Psoas muscle (tissue), 8 donors: ENCODE results near the gene TLCD3A. TPM values are rescaled to one million over a fixed set of nuclear protein-coding genes. Genes with fewer than 3 reads are reported as not detected.
"Not testable (repeated sequence)": the region's sequence is repeated elsewhere in the genome, so short reads cannot be mapped to it uniquely, and the experiment has no call there.

ENCODE experiments used
- ATAC-seq, 4 donors: fragments of 200-7000 bp; cut with Tn5 transposase; one replicate each; pipeline ENCODE4 v1.9.1; 2020; ENCODE audit warnings: moderate library complexity in 3 of 4, mild to moderate bottlenecking in 2 of 4
- DNase-seq, 2 donors: peaks; one replicate each; pipeline ENCODE4 v3.0.0-alpha.2; 2020
- H3K27ac ChIP-seq: fragments of 200-600 bp; one replicate; pipeline ENCODE4 v1.8.0; 2022
- H3K27me3 ChIP-seq, 3 donors: fragments of 200-600 bp in 1 of 3; one replicate each; pipeline versions ENCODE4 v1.6.1 to v1.8.0; 2013 to 2022; ENCODE audit warnings: low read length in 2 of 3, mild to moderate bottlenecking in 2 of 3, moderate library complexity in 1 of 3; ENCODE audit not compliant: insufficient read depth in 3 of 3
- H3K36me3 ChIP-seq, 2 donors: fragments of 200-600 bp in 1 of 2; one replicate each; pipeline versions ENCODE4 v1.6.1 to v1.8.0; 2013 to 2022; ENCODE audit warnings: low read depth in 1 of 2, mild to moderate bottlenecking in 1 of 2, moderate library complexity in 1 of 2; ENCODE audit not compliant: insufficient read depth in 1 of 2
- H3K4me1 ChIP-seq: fragments of 200-600 bp; one replicate; pipeline ENCODE4 v1.8.0; 2022
- H3K4me3 ChIP-seq: fragments of 200-600 bp; one replicate; pipeline ENCODE4 v1.8.0; 2022; ENCODE audit warnings: mild to moderate bottlenecking
- H3K9me3 ChIP-seq: fragments of 200-600 bp; one replicate; pipeline ENCODE4 v1.8.0; 2022
- CTCF ChIP-seq: fragments of 200-600 bp; IDR thresholded peaks from one replicate; pipeline ENCODE4 v1.8.0; 2022; ENCODE audit warnings: antibody characterized with exemption
- WGBS, 3 donors: extraction: QIAGEN DNeasy Blood & Tissue Kit; methylation state at CpG; one replicate each; pipeline versions ENCODE4 v1.1.6 to v1.1.7; 2013; 5-methylcytosine and 5-hydroxymethylcytosine counted together
- intact Hi-C, 2 donors: fragments of 100-400 bp; cut with DNase I; formaldehyde crosslinking; loops; one replicate each; pipeline versions ENCODE4 v1.11.0 to v1.14.2; 2022
- polyA plus RNA-seq, 3 donors: library from polyadenylated mRNA; stranded (reverse); fragments of 200-250 nt; gene quantifications; one replicate each; pipeline ENCODE4 v1.2.3, GENCODE V29; 2013
- total RNA-seq, 4 donors: library from RNA; stranded (reverse); fragmentation: NEBNext Ultra II Directional in 2 of 4; extraction: Animal tissue kit (Norgen Biotek cat#: 25700) in 2 of 4; gene quantifications; one replicate each; pipeline versions ENCODE4 v1.2.1 to v1.2.4, GENCODE V29; 2021 to 2023
- donor health status: healthy with polysubstance abuse.
- donor health status: DM: no; HTN: no; CAD: no; lungs with moderate emphysema.
- donor health status: Bipolar disorder and iron deficiency.
- donor health status: healthy.
- donor health status: DM: yes; HTN: yes; CAD: no.
- donor health status: DM: no; HTN: no; CAD: no.
- donor health status: DM: no; HTN: no; CAD: no.
- donor health status: DM: yes; HTN: yes; CAD: no.

TLCD3A gene
- total and polyA plus RNA-seq, 7 donors: 0.75 to 2.8 (median 1.4) TPM

- Histone ChIP-seq H3K36me3 (peaks cover 12 to 87% of the 10 kb centered on the region in 2 donors), H3K4me1 (peaks cover 16% of the 10 kb centered on the region), H3K4me3 (no peak overlapping the region), H3K27me3 (no peaks in the 10 kb centered on the region), H3K27ac (no peak overlapping the region), H3K9me3 (no peaks in the 10 kb centered on the region)
- intact Hi-C loops: no loop called here
- no peak for DNase-seq
- no peak for ATAC-seq
- no peak for TF ChIP-seq CTCF
- WGBS, 3 donors: 81 to 88% (median 83%) methylated on average over 10 of the region's 10 CpGs
Observed at GRCh38 chr17:692116-692515, 40.3 kb upstream of the TLCD3A start.

- peaks cover 16% of the 10 kb centered on the region for H3K4me1 ChIP-seq
- TF ChIP-seq CTCF: no peak
- H3K36me3 ChIP-seq: peaks cover 12 to 95% of the 10 kb centered on the region in 2 donors
- no peak overlapping the region for H3K4me3 ChIP-seq
- WGBS, 3 donors: 79 to 84% (median 79%) methylated on average over 14 of the region's 14 CpGs
- no peak overlapping the region for H3K27ac ChIP-seq
- DNase-seq (no peak), ATAC-seq (no peak)
- no peaks in the 10 kb centered on the region for H3K9me3 ChIP-seq
- intact Hi-C loops: no loop called here
- H3K27me3 ChIP-seq: no peaks in the 10 kb centered on the region
Observed at GRCh38 chr17:693791-694638, 38.4 kb upstream of the TLCD3A start.

- DNase-seq: no peak
- Histone ChIP-seq H3K4me1 (peaks cover 4% of the 10 kb centered on the region), H3K36me3 (peaks cover 10 to 73% of the 10 kb centered on the region in 2 donors), H3K27ac (no peak overlapping the region), H3K27me3 (no peaks in the 10 kb centered on the region), H3K4me3 (no peak overlapping the region), H3K9me3 (no peaks in the 10 kb centered on the region)
- ATAC-seq: no peak
- intact Hi-C loops: loop anchor here in 1 of 2 donors (2.0 kb wide), 1 partner anchor 284 kb away; no protein-coding TSS in a partner anchor
- 58 to 71% (median 60%) methylated on average over 2 of the region's 2 CpGs for WGBS, 3 donors
- no peak for TF ChIP-seq CTCF
Observed at GRCh38 chr17:696369-696768, 36.0 kb upstream of the TLCD3A start.

GRCh38 chr17:697682-698081 is 34.7 kb upstream of the TLCD3A start:
- Histone ChIP-seq H3K36me3 (peaks cover 11 to 73% of the 10 kb centered on the region in 2 donors), H3K9me3 (no peaks in the 10 kb centered on the region), H3K4me1 (no peaks in the 10 kb centered on the region), H3K27ac (no peak overlapping the region), H3K4me3 (no peak overlapping the region), H3K27me3 (no peaks in the 10 kb centered on the region)
- TF ChIP-seq CTCF: no peak
- intact Hi-C loops: loop anchor here in 1 of 2 donors (2.0 kb wide), 1 partner anchor 285 kb away; no protein-coding TSS in a partner anchor
- ATAC-seq (no peak), DNase-seq (no peak)
- 85 to 88% (median 87%) methylated on average over 8 of the region's 8 CpGs for WGBS, 3 donors

DNA sequence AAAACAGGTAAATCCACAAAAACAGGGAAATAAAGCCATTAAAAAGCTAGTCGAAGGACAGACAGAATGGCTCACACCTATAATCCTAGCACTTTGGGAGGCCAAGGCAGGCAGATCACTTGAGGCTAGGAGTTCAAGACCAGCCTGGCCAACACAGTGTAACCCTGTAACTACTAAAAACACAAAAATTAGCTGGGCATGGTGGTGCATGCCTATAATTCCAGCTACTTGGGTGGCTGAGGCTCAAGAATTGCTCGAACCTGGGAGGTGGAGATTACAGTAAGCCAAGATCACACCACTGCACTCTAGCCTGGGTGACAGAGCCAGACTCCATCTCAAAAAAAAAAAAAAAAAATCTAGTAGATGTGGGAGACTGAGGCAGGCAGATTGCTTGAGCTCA is 34.3 kb upstream of the TLCD3A start:
- ATAC-seq, H3K4me3 ChIP-seq, H3K27me3 ChIP-seq, H3K9me3 ChIP-seq, DNase-seq, H3K4me1 ChIP-seq, H3K27ac ChIP-seq, intact Hi-C loops: not testable (repeated sequence)
- 74 to 87% (median 85%) methylated on average over 2 of the region's 2 CpGs for WGBS, 3 donors
- peaks cover 12 to 69% of the 10 kb centered on the region in 2 donors for H3K36me3 ChIP-seq
